Measurements from ENCODE around the gene ERC2.

The ERC2 gene

DNA sequence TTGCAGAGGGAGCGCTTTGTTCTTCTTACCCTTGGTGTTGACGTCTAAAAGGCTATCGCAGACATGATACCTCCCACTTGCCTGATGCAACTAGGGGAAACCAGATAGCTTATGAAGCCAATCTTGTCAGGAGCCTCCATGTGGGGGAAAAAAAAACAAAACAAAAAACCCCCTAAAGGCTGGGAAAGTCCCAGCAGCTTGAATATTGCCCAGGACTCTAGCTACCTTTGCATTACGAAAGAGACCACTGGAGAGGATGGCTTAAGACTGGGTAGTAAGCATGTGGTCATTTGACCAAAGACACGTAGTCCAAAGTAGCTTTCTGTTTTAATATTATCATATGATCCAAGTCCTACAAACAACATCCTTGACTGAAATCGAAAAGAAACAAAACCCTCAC lies 860.4 kb downstream of the ERC2 start:
- DNase-seq (ENCODE audit: insufficient read length) (no peak), FAIRE-seq (peak; percentile 94)
- TF ChIP-seq TAF1 (IDR thresholded peaks at IDR 0.05; ENCODE audit: borderline replicate concordance, low read depth, low read length) = no peak
- TF ChIP-seq POLR2AphosphoS5 (IDR thresholded peaks at IDR 0.05; ENCODE audit: low read depth, low read length) = no peak
- no peak for TF ChIP-seq POLR2A (IDR thresholded peaks at IDR 0.05; ENCODE audit: low read depth, low read length)

DNA sequence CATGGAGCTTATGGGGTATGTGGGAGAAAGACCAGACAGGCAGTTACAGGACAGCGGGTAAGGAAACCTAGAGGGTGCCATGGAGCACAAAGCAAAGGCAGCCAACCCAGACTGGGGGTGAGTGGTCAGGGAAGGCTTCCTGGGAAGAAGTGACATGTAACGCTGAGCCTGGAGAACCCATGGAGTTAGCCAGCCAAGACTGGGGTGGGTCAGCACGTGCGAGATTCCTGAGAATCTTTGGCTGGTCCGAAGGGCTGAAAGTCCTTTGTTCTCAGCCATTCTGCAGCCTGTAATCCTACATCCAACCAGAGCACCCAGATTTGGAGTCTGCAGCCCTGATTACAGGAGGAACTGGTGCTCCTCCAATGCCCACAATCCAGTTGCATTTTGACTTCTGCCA lies 861.1 kb downstream of the ERC2 start:
- FAIRE-seq (no peak), DNase-seq (ENCODE audit: insufficient read length) (no peak)
- TF ChIP-seq POLR2AphosphoS5 (IDR thresholded peaks at IDR 0.05; ENCODE audit: low read depth, low read length) (no peak), POLR2A (IDR thresholded peaks at IDR 0.05; ENCODE audit: low read depth, low read length) (no peak), TAF1 (IDR thresholded peaks at IDR 0.05; ENCODE audit: borderline replicate concordance, low read depth, low read length) (no peak)

DNA sequence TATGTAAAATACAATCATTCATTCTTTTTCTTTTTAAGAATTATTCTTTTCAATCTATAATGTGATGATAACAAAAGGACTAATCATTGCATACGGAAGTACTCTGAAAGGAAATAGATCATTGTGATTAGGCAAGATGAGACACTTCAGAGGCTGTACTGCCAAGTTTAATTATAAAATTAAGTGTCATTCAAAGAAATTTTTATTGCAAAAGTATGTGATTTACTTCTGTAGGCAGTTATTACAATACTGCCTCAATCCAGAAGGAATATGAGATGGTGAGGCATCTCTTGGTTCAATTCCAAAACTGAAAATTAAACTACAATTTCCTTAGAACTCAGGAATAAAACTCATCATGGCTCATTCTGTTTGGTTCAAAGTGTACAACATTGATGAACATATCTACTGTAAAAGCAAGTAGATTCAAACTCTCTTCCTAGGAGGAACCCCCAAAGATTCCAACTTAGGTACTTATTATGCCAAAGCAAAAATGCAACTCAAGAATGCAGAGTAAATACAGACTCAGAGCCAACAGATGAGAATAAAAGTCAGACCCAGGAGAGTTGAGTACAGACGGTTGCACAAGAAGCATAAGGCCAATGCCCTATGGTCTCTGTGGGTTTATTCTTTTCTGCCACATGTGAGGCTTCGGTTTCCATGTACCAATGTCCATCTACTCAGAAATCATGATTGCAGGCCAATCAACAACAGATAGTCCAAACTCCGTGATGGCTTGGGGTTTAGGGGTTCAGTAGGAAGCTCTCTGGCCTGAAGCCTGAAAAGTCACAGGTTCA lies 862.6 kb downstream of the ERC2 start:
- TF ChIP-seq POLR2AphosphoS5 (IDR thresholded peaks at IDR 0.05; ENCODE audit: low read depth, low read length) (no peak), POLR2A (IDR thresholded peaks at IDR 0.05; ENCODE audit: low read depth, low read length) (no peak), TAF1 (IDR thresholded peaks at IDR 0.05; ENCODE audit: borderline replicate concordance, low read depth, low read length) (no peak)
- no peak for FAIRE-seq
- DNase-seq (ENCODE audit: insufficient read length) = no peak

DNA sequence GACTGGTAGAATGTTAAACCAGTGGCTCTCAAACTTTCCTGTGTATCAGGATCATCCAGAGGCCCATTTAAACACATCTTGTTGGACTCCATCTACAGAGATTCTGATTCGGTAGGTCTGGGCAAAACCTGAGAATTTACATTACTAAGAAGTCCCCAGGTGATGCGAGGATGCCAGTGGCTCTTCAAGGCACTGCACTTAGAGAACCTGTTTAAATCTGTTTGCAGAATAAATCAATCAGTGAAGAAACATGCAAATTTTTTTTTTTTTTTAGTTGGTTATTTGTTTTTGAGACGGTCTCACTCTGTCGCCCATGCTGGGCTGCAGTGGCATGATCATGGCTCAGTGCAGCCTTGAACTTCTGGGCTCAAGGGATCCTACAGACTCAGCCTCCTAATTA lies 863.4 kb downstream of the ERC2 start:
- TF ChIP-seq POLR2AphosphoS5 (IDR thresholded peaks at IDR 0.05; ENCODE audit: low read depth, low read length) = no peak
- no peak for TF ChIP-seq TAF1 (IDR thresholded peaks at IDR 0.05; ENCODE audit: borderline replicate concordance, low read depth, low read length)
- no peak for TF ChIP-seq POLR2A (IDR thresholded peaks at IDR 0.05; ENCODE audit: low read depth, low read length)
- no peak for FAIRE-seq
- DNase-seq (ENCODE audit: insufficient read length) = no peak

DNA sequence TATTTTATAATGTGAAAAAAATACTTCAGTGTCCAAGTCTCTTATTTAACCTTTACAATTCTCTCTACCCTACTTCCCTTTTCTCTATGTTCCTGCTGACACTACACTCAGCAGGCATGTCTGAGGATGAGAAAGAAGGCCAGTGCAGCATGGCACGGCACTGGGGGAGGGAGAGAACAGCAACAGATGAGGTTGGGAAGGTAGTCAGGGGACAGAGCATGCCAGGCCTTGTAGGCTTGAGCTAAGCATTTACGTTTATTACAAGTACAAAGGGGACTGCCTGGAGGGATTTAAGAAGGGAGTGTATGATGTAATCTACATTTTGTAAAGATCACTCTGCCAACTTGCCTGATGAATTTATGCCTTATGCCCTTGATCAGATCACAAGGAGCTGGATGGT lies 863.9 kb downstream of the ERC2 start:
- DNase-seq (ENCODE audit: insufficient read length) = no peak
- TF ChIP-seq TAF1 (IDR thresholded peaks at IDR 0.05; ENCODE audit: borderline replicate concordance, low read depth, low read length) (no peak), POLR2AphosphoS5 (IDR thresholded peaks at IDR 0.05; ENCODE audit: low read depth, low read length) (no peak), POLR2A (IDR thresholded peaks at IDR 0.05; ENCODE audit: low read depth, low read length) (no peak)
- peak; percentile 30 for FAIRE-seq

DNA sequence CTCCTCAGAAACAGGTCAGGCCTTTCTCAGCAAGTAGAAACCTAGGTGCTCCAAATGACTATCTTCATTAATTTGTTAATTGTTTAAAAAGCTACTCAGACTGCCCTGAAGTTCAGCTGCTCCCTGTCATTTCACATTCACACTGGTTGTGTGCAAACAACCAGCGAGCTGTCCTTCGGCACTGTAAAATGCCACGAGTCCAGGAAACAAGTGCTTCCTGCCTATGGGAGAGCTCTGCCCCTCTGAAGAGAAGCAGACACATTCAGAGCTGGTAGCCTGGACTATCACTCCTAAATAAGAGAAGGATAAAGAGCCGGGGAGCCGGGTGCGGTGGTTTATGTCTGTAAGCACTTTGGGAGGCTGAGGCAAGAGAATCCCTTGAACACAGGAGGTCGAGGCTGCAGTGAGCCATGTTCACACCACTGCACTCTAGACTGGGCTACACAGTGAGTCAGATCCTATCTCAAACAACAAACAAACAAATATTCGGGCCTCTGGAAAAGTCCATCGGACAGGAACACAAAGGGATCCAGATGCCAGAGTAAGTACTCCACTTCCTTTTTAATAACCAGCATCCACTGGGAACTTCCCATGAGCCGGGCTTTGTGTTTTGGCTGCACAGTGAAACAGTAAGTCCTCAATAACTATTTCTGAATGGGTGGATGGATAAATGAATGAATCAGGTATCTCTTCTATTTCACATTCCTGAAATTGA lies 866.7 kb downstream of the ERC2 start:
- DNase-seq (ENCODE audit: insufficient read length) = no peak
- TF ChIP-seq TAF1 (IDR thresholded peaks at IDR 0.05; ENCODE audit: borderline replicate concordance, low read depth, low read length) = no peak
- TF ChIP-seq POLR2A (IDR thresholded peaks at IDR 0.05; ENCODE audit: low read depth, low read length) = no peak
- no peak for TF ChIP-seq POLR2AphosphoS5 (IDR thresholded peaks at IDR 0.05; ENCODE audit: low read depth, low read length)
- FAIRE-seq = no peak

DNA sequence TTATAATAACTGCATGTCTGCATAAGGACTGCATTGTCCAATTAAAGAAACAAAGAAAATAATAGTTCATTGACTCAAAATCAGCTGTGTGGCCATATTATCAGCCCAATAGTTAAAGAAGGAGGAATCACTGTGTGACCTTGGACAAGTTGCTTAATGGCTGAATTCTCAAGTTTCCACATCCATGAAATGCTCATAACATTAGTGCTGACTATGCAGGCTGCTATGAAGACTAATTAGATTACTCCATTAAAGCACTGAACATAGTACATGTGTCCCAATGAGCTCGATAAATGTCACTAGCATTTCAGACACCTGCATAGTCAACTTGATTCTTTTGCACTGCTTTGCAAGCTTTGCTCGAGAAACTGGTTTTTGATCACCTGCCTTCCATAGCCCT lies 870.0 kb downstream of the ERC2 start:
- no peak for FAIRE-seq
- no peak for TF ChIP-seq POLR2A (IDR thresholded peaks at IDR 0.05; ENCODE audit: low read depth, low read length)
- TF ChIP-seq POLR2AphosphoS5 (IDR thresholded peaks at IDR 0.05; ENCODE audit: low read depth, low read length) = no peak
- TF ChIP-seq TAF1 (IDR thresholded peaks at IDR 0.05; ENCODE audit: borderline replicate concordance, low read depth, low read length) = no peak
- DNase-seq (ENCODE audit: insufficient read length) = no peak

DNA sequence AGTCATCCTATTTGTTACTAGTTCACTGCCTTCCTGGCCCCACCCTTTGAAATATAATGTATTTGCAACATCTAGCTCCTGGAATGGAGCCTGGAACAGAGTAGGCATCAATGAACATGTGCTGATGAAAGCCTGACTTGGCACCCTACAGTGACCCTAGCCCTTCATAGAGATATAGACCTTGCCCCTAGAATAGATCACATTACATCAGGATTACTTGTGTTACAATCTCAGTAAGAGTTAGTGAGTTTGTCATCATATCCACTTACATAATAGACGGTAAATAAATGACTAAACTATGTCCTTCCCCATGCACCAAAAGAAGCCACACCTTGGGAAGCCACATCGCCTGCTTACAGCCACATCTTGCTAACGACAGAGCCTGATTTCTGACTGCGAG lies 870.6 kb downstream of the ERC2 start:
- TF ChIP-seq POLR2AphosphoS5 (IDR thresholded peaks at IDR 0.05; ENCODE audit: low read depth, low read length) = no peak
- TF ChIP-seq POLR2A (IDR thresholded peaks at IDR 0.05; ENCODE audit: low read depth, low read length) = no peak
- no peak for TF ChIP-seq TAF1 (IDR thresholded peaks at IDR 0.05; ENCODE audit: borderline replicate concordance, low read depth, low read length)
- DNase-seq (ENCODE audit: insufficient read length) = no peak
- no peak for FAIRE-seq

DNA sequence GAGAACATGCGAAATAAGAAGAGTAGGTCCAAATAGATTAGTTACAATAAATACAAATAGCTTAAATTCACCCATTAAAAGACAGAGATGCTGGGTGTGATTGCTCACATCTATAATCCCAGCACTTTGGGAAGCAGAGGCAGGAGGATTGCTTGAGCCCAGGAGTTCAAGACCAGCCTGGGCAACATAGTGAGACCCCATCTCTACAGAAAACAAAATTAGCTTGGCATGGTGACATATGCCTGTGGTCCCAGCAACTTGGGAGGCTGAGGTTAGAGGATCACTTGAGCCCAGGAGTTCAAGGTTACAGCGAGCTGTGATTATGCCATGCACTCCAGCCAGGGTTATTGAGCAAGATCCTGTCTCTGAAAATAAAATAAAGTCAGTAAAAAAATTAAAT lies 872.1 kb downstream of the ERC2 start:
- TF ChIP-seq TAF1 (IDR thresholded peaks at IDR 0.05; ENCODE audit: borderline replicate concordance, low read depth, low read length) = no peak
- no peak for TF ChIP-seq POLR2A (IDR thresholded peaks at IDR 0.05; ENCODE audit: low read depth, low read length)
- no peak for TF ChIP-seq POLR2AphosphoS5 (IDR thresholded peaks at IDR 0.05; ENCODE audit: low read depth, low read length)
- no peak for FAIRE-seq
- DNase-seq (ENCODE audit: insufficient read length) = no peak

DNA sequence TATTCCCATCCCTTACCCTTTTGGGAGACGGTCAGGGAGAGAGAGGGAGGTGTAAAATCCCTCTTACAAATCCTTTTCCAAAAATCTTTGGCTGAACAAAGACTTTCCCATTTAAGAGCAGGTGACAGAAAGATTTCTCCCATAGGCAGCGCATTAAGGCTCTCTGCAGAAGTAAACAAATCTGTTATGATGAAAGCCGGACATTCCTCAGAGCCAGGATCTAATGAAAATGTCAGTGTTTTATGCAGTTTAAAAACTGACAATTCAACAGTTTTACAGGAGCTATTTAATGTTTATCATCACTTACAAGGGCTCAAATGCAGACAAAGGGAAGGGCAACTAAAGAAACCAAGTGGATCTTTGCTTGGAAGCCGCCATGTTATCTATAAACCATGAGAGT lies 872.8 kb downstream of the ERC2 start:
- FAIRE-seq (no peak), DNase-seq (ENCODE audit: insufficient read length) (no peak)
- TF ChIP-seq TAF1 (IDR thresholded peaks at IDR 0.05; ENCODE audit: borderline replicate concordance, low read depth, low read length) = no peak
- no peak for TF ChIP-seq POLR2AphosphoS5 (IDR thresholded peaks at IDR 0.05; ENCODE audit: low read depth, low read length)
- no peak for TF ChIP-seq POLR2A (IDR thresholded peaks at IDR 0.05; ENCODE audit: low read depth, low read length)

DNA sequence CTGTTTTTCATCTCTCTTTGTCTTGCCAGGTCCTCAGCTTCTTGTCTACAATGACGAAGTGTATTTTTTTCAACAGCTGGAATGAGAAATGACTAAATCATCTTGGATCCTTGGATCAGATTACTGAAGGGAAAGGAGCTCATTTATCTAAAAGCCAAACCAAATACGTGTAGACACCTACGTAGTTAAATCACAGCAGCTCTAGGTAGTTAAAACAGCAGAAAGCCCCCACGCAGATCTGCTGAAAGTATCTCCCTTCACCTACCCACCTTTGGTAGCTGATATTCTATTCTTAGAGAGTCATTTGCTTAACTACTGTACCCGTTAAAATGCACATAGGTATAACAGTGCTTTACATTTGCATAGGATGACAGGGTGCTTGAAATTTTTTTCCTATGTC lies 875.7 kb downstream of the ERC2 start:
- FAIRE-seq = no peak
- TF ChIP-seq POLR2AphosphoS5 (IDR thresholded peaks at IDR 0.05; ENCODE audit: low read depth, low read length) = no peak
- TF ChIP-seq TAF1 (IDR thresholded peaks at IDR 0.05; ENCODE audit: borderline replicate concordance, low read depth, low read length) = no peak
- no peak for TF ChIP-seq POLR2A (IDR thresholded peaks at IDR 0.05; ENCODE audit: low read depth, low read length)
- no peak for DNase-seq (ENCODE audit: insufficient read length)

DNA sequence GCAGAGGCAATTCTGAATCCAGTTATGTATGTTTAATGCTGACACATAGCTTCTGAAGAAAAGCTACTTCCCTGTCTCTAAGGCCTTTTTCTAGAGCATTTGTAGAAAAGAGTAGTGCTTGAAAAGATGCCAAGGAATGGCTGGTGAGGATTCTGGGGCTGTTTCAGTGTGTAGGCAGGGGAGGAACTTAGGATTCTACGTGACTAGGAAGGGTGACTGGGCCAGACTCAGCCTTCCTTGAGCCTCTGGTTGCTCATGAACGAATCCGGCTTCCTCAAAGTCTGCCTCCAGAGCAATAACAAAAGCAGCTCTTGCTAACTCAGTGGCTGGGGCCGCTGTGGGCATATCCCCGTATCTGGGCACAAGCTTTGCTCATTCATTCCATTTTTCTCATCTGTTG lies 876.4 kb downstream of the ERC2 start:
- TF ChIP-seq POLR2A (IDR thresholded peaks at IDR 0.05; ENCODE audit: low read depth, low read length) (no peak), TAF1 (IDR thresholded peaks at IDR 0.05; ENCODE audit: borderline replicate concordance, low read depth, low read length) (no peak), POLR2AphosphoS5 (IDR thresholded peaks at IDR 0.05; ENCODE audit: low read depth, low read length) (no peak)
- DNase-seq (ENCODE audit: insufficient read length) = no peak
- FAIRE-seq = peak; percentile 24

Measured in GM12892 (cell line).